Measurements from ENCODE around the gene CRB2. TPM values are rescaled to one million over a fixed set of nuclear protein-coding genes. Genes with fewer than 3 reads are reported as not detected.

CRB2 gene
- total and polyA plus RNA-seq, 12 donors = under 0.01 to 0.24 (median 0.07) TPM; not detected in 4

DNA sequence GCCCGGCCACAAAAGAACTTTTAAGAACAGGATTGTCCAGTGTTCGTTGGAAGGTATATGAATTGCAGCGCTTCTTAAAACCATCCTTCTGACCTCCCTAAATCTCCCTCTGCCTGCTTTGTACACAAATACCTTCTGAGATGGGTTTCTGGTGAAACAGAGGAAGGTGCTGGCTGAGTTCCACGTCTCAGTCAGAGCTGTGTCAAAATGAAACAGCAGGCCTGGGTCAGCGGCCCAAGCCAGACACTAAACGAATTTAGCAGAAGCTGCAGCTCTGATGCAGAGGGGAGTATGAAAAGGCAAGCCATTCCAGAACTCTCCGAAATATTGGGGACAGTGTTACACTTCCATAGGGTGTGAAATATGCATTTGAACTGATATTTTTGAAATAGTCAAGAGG, 37.8 kb upstream of the CRB2 start:
- no peak for DNase-seq
- no peak for TF ChIP-seq POLR2A (IDR thresholded peaks at IDR 0.05)
- no peak for TF ChIP-seq CTCF (IDR thresholded peaks at IDR 0.05)
- 48 to 74% (median 72%) methylated on average over 4 to 7 of the region's 7 CpGs for WGBS, 4 donors
- H3K36me3 ChIP-seq (replicated peaks in 1 of 2) = no peaks in the 10 kb centered on the region
- intact Hi-C loops (cut with DNase I) = no loop called here
- H3K4me1 ChIP-seq (replicated peaks in 1 of 2) = no peaks in the 10 kb centered on the region
- H3K27me3 ChIP-seq = no peaks in the 10 kb centered on the region
- no peaks in the 10 kb centered on the region for H3K9me3 ChIP-seq (replicated peaks in 1 of 3)
- H3K4me3 ChIP-seq = no peak overlapping the region
- no peak overlapping the region for H3K27ac ChIP-seq

DNA sequence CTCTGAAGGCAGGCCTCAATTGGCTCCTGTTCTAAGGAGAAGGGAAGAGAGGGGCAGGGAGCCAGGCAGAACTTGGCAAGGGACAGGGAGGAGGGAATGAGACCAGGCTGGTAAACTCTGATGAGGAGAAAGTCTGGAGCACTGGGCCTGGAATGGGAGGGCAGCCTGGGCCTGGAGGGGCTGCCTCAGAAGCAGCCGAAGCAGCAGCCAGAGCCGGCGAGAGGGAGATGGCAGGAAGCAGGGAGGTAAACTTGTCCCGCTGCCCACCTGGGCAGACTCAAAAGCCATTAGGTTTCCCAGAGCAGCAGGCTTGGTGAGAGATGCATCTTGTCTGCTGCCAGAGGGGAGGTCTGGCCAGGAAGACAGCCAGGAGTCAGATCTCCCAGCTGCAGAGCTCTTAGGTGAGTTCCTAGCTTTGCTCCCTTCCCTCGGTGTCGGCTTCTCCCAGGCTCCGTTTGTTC, 37.0 kb upstream of the CRB2 start:
- intact Hi-C loops (cut with DNase I) = no loop called here
- TF ChIP-seq POLR2A (IDR thresholded peaks at IDR 0.05) = no peak
- TF ChIP-seq CTCF (IDR thresholded peaks at IDR 0.05) = no peak
- no peaks in the 10 kb centered on the region for H3K4me1 ChIP-seq (replicated peaks in 1 of 2)
- no peaks in the 10 kb centered on the region for H3K9me3 ChIP-seq (replicated peaks in 1 of 3)
- no peak overlapping the region for H3K4me3 ChIP-seq
- DNase-seq = no peak
- H3K36me3 ChIP-seq (replicated peaks in 1 of 2) = no peaks in the 10 kb centered on the region
- H3K27ac ChIP-seq = no peak overlapping the region
- 70 to 83% (median 82%) methylated on average over 7 of the region's 7 CpGs for WGBS, 4 donors
- no peaks in the 10 kb centered on the region for H3K27me3 ChIP-seq

- TF ChIP-seq CTCF (IDR thresholded peaks at IDR 0.05) (no peak), POLR2A (IDR thresholded peaks at IDR 0.05) (no peak)
- no peak overlapping the region for H3K27ac ChIP-seq
- DNase-seq = no peak
- 83 to 86% (median 85%) methylated on average over 14 of the region's 14 CpGs for WGBS, 4 donors
- H3K9me3 ChIP-seq (replicated peaks in 1 of 3) = no peaks in the 10 kb centered on the region
- H3K4me1 ChIP-seq (replicated peaks in 1 of 2) = no peaks in the 10 kb centered on the region
- H3K4me3 ChIP-seq = no peak overlapping the region
- no peaks in the 10 kb centered on the region for H3K36me3 ChIP-seq (replicated peaks in 1 of 2)
- intact Hi-C loops (cut with DNase I) = no loop called here
- H3K27me3 ChIP-seq = no peaks in the 10 kb centered on the region
These were observed 36.3 kb upstream of the CRB2 start for GRCh38 chr9:123319541-123320339.

- H3K27me3 ChIP-seq = no peaks in the 10 kb centered on the region
- no peak for DNase-seq
- H3K36me3 ChIP-seq (replicated peaks in 1 of 2) = no peaks in the 10 kb centered on the region
- H3K9me3 ChIP-seq (replicated peaks in 1 of 3) = no peaks in the 10 kb centered on the region
- H3K4me3 ChIP-seq = no peak overlapping the region
- no peaks in the 10 kb centered on the region for H3K4me1 ChIP-seq (replicated peaks in 1 of 2)
- intact Hi-C loops (cut with DNase I) = no loop called here
- no peak overlapping the region for H3K27ac ChIP-seq
- TF ChIP-seq POLR2A (IDR thresholded peaks at IDR 0.05) (no peak), CTCF (IDR thresholded peaks at IDR 0.05) (no peak)
- WGBS, 4 donors = 85 to 97% (median 87%) methylated on average over 3 to 5 of the region's 5 CpGs
These were observed 35.2 kb upstream of the CRB2 start for GRCh38 chr9:123320814-123321213.

Data from adrenal gland (tissue), 12 donors.